ENCODE measurements around the gene FKBP1B. TPM values are rescaled to one million over a fixed set of nuclear protein-coding genes. Genes with fewer than 3 reads are reported as not detected.
A peak's percentile ranks its signal among the peaks of the same experiment; 100 is the strongest.
"Not testable (repeated sequence)": the region's sequence is repeated elsewhere in the genome, so short reads cannot be mapped to it uniquely, and the experiment has no call there.

FKBP1B gene
- not detected in 2 replicates for total RNA-seq (2014; rRNA removed; shearing (Covaris generic))

GRCh38 chr2:24049485-24050021 is at the start of gene FKBP1B:
FKBP1B (plus strand) TSS chr2:24049741; CDS start chr2:24049850, 109 bp downstream.
- no peak for DNase-seq (ENCODE audit: low spot score)

DNA sequence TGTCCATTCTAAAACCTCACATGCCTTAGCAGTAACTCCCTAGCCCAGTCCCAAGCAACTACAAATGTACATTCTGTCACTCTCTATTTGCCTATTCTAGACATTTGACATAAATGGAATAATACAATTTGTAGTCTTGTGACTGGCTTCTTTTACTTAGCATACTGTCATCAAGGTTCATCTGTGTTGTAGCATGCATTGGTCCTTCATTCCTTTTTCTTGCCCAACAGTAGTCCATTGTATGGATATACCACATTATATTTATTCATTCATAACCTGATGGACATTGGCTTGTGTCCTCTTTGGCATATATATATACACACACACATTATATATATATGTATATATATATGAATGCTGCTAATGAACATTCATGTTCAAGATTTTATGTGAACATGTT is 41.8 kb upstream of the FKBP1B start:
- DNase-seq (ENCODE audit: low spot score), result no peak

- no peak for DNase-seq (ENCODE audit: low spot score)
These were observed 40.7 kb upstream of the FKBP1B start for GRCh38 chr2:24008672-24009366.

DNA sequence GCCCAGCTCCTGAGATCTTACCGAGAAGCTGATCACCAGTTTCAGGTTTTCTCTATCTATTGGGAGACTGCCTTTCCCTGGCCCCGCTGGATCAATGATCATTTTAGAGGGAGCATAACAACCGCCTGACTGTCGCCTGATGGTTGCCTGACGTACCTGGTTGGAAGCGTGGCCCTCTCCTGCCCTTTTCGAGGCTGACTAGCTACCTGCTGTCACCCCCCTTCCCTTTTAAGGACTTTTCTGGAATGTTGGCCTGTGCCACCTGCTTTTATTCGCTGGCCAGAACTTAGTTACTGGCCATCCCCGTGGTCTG is 40.2 kb upstream of the FKBP1B start:
- no peak for DNase-seq (ENCODE audit: low spot score)

DNA sequence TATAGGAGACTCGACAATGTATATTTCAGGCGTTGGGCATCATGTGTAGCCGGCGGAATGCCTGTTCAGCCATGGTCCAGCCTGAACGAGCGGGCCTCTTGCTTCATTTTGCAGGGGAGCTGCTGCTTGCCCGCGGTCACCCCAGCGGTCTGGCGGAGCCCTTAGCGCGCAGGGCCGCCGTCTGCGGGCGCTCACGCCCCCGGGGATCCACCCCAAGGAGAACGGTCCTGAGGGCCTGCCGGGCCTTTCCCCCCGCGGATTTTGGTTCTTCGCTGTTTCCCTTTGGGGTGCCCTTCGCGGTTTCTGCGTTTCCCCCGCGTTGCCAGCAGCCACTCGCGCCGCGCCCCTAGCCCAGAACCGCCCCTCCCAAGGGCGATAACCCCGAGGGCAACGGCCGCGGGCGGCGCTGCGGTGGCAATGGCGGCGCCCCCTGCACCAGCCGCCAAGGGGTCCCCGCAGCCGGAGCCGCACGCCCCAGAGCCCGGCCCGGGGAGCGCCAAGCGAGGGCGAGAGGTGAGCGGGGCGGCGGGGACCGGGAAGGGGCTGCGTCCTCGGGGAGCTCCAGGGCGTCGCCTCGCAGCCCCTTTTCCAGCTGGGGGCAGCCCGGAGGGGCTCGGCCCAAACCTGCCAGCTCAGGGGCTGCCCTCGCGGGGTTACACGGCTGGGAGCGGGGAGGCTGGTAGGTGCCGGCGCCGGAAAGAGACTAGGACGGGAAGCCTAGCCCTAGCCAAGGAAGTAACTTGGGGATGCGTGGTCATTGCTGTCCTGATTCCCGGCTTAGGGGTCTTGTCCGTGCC is 39.7 kb upstream of the FKBP1B start, which contains the start of gene MFSD2B:
MFSD2B (plus strand) TSS at position 406 of the 797 bp plus-strand sequence; CDS start at position 418, 12 bp downstream.
- no peak for DNase-seq (ENCODE audit: low spot score)

- no peak for DNase-seq (ENCODE audit: low spot score)
These were observed 38.9 kb upstream of the FKBP1B start for GRCh38 chr2:24010477-24011249.

- DNase-seq (ENCODE audit: low spot score), result no peak
These were observed 38.1 kb upstream of the FKBP1B start for GRCh38 chr2:24011250-24012104.

DNA sequence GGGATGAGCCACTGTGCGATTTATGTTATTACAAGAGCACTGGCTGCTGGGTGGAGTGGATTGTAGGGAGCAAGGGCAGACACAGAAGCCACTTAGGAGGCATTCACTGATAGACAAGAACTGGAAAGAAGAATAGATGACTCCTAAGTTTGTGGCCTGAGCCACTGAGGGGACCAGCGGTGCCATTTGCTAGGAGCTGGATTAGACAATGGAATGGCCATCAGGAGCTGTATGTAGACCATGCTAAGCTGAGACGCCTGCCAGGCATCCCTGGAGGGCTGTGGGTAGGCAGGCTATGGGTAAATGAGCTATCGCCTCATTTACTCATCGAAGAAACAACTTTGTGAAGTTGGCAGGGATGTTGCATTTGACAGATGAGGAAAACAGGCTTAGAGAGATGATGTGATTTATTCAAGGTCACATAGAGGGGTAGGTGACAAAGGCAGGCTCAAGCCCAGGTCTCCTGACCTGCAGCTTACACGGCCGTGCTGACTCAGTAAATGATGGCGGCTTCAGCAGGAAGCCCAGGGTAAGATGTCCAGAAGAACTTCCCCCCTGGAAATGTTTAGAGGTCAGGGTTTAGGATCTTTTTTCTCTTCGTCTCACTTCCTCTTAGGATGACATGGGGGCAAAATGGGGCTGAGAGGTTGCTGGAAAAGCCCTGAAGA is 36.9 kb upstream of the FKBP1B start:
- no peak for DNase-seq (ENCODE audit: low spot score)

- DNase-seq (ENCODE audit: low spot score), result not testable (repeated sequence)
These were observed 34.6 kb upstream of the FKBP1B start for GRCh38 chr2:24014902-24015301.

DNA sequence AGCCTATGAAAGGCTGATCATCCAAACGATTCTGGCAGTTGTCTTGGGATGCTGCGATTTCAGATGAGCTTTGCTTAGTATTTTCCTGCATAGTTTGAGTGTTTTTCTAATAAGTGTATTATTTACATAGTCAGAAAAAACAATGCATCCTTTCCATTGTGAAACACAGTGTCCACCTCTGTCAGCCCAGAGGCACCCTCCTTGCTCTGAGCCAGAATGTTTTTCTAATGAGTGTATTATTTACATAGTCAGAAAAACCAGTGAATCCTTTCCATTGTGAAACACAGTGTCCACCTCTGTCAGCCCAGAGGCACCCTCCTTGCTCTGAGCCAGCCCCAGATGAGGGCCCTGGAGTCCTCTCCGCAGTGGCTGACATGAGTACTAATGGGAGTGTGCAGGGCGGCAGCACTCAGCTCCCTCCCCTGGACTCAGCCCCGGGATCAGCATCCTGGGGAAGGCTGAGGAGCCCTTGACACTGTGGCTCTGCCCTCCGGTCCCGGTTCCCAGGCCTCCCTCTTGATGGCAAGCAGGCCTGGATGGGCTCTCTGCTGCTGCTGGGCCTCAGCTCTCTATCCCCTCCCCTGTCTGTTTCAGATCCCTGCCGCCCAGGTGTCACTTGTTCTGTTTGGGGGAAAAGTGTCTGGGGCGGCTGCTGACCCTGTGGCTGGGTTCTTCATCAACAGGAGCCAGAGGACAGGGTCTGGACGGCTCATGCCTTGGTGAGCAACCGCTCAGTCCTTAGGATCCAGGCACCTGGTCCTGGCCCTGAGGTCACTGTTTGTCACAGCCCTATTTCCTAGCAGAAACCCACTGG is 33.8 kb upstream of the FKBP1B start:
- DNase-seq (ENCODE audit: low spot score), result peak; percentile 23

DNA sequence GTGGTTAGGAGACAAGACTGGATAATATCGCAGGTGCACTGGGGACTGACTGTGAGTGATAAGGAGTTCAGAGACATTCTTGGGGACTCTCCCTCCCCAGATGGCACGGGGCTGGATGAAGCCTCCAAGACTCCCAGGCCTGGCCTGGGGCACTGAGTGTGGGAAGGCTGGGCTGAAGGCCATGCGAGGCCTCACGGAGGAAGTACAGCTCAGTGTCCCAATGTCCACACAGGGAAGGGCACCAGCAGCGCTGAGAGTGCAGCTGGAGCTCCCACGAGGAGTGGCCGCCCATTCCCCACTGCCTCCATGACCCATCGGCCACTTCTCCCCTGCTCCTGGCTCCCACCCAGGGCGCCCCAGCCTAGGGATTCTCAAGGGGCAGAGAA is 33.2 kb upstream of the FKBP1B start:
- no peak for DNase-seq (ENCODE audit: low spot score)

- no peak for DNase-seq (ENCODE audit: low spot score)
These were observed 32.5 kb upstream of the FKBP1B start for GRCh38 chr2:24016853-24017703.

- DNase-seq (ENCODE audit: low spot score), result no peak
These were observed 31.8 kb upstream of the FKBP1B start for GRCh38 chr2:24017711-24018110.

DNA sequence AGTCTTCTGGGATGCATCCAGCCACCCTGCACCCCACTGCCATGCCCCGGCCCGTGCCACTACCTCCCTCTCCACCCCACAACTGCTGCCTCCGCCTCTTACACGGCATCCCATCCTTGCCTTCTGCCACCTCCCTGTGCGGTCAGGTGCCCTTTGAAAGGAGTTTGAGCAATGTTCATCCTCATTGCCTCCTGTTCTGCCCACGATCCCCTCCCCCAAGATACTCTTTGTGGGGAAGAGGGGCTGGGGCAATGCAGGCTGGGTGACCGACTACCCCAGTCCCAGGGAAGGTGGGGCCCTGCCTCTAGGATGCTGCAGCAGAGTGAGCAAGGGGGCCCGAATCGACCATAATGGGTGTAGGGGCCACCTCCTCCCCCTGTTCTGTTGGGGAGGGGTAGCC is 31.3 kb upstream of the FKBP1B start:
- no peak for DNase-seq (ENCODE audit: low spot score)

GRCh38 chr2:24019729-24020128 is 29.8 kb upstream of the FKBP1B start:
- DNase-seq (ENCODE audit: low spot score), result no peak

DNA sequence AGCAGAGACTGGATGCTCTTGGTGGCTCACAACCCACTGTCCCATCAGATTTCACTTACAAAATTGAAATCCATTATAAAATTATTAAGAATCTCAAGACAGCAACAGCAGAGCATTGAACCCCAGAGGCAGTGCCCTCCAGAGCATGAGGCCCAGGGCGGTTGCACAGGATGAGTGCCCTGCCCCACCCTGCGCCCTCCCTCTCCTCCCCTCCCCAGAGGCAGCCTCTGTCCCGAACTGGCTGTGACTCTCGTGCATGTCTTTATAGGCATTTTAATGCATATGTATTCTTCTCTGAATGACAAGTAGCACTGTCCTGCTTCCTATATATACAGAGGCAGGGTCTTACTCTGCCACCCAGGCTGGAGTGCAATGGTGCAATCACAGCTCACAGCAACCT is 29.3 kb upstream of the FKBP1B start:
- DNase-seq (ENCODE audit: low spot score), result no peak

DNA sequence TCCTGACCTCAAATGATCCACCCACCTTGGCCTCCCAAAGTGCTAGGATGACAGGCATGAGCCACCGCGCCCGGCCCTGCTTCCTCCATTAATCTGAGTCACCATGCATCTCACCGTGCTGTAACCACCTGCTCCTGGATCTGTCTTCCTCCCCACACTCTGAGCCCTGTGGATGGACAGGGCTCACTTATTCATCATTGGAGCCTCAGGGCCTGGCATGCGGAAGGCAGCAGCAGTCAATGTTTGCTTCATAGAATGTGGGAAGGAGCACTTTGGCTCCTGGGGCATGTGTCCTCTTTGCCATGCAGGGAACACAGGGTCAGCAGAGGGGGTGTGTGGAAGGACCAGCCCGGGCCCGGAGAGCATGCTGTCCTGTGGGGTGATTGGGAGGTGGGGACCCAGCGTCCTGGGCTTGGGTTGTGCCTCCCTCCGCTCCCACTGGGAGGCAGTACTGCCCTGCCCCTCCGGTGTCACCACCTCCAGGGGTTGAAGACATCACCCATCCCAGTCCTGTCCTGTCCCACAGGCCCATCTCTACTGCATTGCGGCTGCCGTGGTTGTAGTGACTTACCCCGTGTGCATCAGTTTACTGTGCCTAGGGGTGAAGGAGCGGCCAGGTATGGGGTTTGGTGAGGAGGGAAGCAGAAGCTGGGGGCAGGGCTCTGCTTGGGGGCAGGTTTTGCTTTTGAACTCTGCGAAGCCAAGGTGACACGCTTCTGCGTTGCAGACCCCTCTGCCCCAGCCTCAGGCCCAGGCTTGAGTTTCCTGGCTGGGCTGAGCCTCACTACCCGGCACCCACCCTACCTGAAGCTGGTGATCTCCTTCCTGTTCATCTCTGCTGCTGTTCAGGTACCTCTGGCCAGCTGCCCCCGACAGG is 28.2 kb upstream of the FKBP1B start:
- peak; percentile 25 for DNase-seq (ENCODE audit: low spot score)

Data from HT-29 (cell line).